ENCODE data around the gene PPP2R3C. TPM values are rescaled to one million over a fixed set of nuclear protein-coding genes. Genes with fewer than 3 reads are reported as not detected.

Gene PPP2R3C
- total RNA-seq, 1 experiment from 2014 or later: 56.2 TPM

DNA sequence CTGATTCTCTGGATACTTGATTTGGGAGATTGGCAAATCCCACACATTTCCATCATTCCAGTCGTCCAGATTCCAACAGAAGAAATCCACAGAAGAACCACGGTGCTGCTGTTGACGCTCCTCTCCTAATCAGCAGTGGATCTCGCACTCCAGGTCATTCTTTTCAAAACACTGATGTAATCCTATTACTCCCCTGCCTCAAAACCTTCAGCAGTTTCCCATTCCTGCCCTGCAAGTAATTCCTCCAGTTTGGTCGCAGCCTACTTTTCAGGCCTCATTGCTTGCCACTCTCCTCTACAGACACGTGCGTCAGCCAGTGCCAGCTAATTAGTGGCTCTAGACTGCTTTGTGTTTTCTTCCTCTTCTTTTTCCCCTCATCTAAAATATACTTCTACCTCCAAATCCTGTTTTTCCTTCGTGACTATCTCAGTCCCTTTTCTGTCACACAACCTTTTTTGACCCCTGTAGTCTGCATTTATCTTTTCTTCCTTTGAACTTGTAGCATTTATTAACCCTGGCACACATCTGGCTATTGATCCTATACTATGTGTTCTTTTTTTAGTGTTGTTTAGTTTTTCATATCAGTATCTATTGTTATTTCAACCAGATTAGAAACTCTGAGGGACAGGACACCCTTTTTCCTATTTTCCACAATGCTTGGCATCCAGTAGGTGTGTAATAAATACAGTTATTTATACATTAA lies 37.3 kb upstream of the PPP2R3C start:
- CTCF ChIA-PET: no interaction called here
- intact Hi-C loops (cut with micrococcal nuclease; ENCODE audit: unreplicated experiment): no loop called here
- TF ChIP-seq EZH2 (IDR thresholded peaks at IDR 0.05; ENCODE audit: borderline replicate concordance, low read depth, low read length, poor library complexity, severe bottlenecking): no peak
- TF ChIP-seq, protein P1, sequence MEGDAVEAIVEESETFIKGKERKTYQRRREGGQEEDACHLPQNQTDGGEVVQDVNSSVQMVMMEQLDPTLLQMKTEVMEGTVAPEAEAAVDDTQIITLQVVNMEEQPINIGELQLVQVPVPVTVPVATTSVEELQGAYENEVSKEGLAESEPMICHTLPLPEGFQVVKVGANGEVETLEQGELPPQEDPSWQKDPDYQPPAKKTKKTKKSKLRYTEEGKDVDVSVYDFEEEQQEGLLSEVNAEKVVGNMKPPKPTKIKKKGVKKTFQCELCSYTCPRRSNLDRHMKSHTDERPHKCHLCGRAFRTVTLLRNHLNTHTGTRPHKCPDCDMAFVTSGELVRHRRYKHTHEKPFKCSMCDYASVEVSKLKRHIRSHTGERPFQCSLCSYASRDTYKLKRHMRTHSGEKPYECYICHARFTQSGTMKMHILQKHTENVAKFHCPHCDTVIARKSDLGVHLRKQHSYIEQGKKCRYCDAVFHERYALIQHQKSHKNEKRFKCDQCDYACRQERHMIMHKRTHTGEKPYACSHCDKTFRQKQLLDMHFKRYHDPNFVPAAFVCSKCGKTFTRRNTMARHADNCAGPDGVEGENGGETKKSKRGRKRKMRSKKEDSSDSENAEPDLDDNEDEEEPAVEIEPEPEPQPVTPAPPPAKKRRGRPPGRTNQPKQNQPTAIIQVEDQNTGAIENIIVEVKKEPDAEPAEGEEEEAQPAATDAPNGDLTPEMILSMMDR (conservative IDR thresholded peaks at IDR 0.05; ENCODE audit: low read depth, low read length): no peak
- POLR2A ChIA-PET (ENCODE audit: low non-redundant PET): no interaction called here
- Histone ChIP-seq H3K9me3 (ENCODE audit: low read depth, low read length, poor library complexity, severe bottlenecking) (no peaks in the 10 kb centered on the region), H3K27ac (ENCODE audit: low read depth, low read length, poor library complexity, severe bottlenecking) (peak overlapping the region; percentile 57), H3K36me3 (ENCODE audit: insufficient read depth, low read length, poor library complexity, severe bottlenecking) (no peaks in the 10 kb centered on the region), H3K4me3 (ENCODE audit: low read depth, low read length, poor library complexity, severe bottlenecking) (no peak overlapping the region), H3K4me1 (ENCODE audit: insufficient read depth, low read length, poor library complexity, severe bottlenecking) (peaks cover 66% of the 10 kb centered on the region), H3K27me3 (replicated peaks; ENCODE audit: insufficient read depth, low read depth, low read length, poor library complexity) (no peaks in the 10 kb centered on the region)
- DNase-seq (ENCODE audit: low spot score): peak; percentile 45
- BruUV-seq (replicated peaks): no TSS peak

- no peak for DNase-seq (ENCODE audit: low spot score)
- Histone ChIP-seq H3K4me3 (ENCODE audit: low read depth, low read length, poor library complexity, severe bottlenecking) (no peak overlapping the region), H3K36me3 (ENCODE audit: insufficient read depth, low read length, poor library complexity, severe bottlenecking) (no peaks in the 10 kb centered on the region), H3K4me1 (ENCODE audit: insufficient read depth, low read length, poor library complexity, severe bottlenecking) (peaks cover 73% of the 10 kb centered on the region), H3K27ac (ENCODE audit: low read depth, low read length, poor library complexity, severe bottlenecking) (peak overlapping the region; percentile 57), H3K27me3 (replicated peaks; ENCODE audit: insufficient read depth, low read depth, low read length, poor library complexity) (no peaks in the 10 kb centered on the region), H3K9me3 (ENCODE audit: low read depth, low read length, poor library complexity, severe bottlenecking) (no peaks in the 10 kb centered on the region)
- CTCF ChIA-PET: no interaction called here
- POLR2A ChIA-PET (ENCODE audit: low non-redundant PET): no interaction called here
- intact Hi-C loops (cut with micrococcal nuclease; ENCODE audit: unreplicated experiment): no loop called here
- BruUV-seq (replicated peaks): no TSS peak
- TF ChIP-seq, protein P1 (conservative IDR thresholded peaks at IDR 0.05; ENCODE audit: low read depth, low read length): no peak
- no peak for TF ChIP-seq EZH2 (IDR thresholded peaks at IDR 0.05; ENCODE audit: borderline replicate concordance, low read depth, low read length, poor library complexity, severe bottlenecking)
Observed at GRCh38 chr14:35158491-35158890, 36.7 kb upstream of the PPP2R3C start.

- POLR2A ChIA-PET (ENCODE audit: low non-redundant PET): interaction anchor here (0.6 kb wide), 2 partner anchors 243 to 694 kb away, joined by 3 to 10 read pairs; partner anchors contain the start of gene SPTSSA
- Histone ChIP-seq H3K4me3 (ENCODE audit: low read depth, low read length, poor library complexity, severe bottlenecking) (no peak overlapping the region), H3K27ac (ENCODE audit: low read depth, low read length, poor library complexity, severe bottlenecking) (peak overlapping the region; percentile 73), H3K4me1 (ENCODE audit: insufficient read depth, low read length, poor library complexity, severe bottlenecking) (peaks cover 63% of the 10 kb centered on the region), H3K27me3 (replicated peaks; ENCODE audit: insufficient read depth, low read depth, low read length, poor library complexity) (no peaks in the 10 kb centered on the region), H3K36me3 (ENCODE audit: insufficient read depth, low read length, poor library complexity, severe bottlenecking) (no peaks in the 10 kb centered on the region), H3K9me3 (ENCODE audit: low read depth, low read length, poor library complexity, severe bottlenecking) (no peaks in the 10 kb centered on the region)
- intact Hi-C loops (cut with micrococcal nuclease; ENCODE audit: unreplicated experiment): no loop called here
- peak; percentile 72 for DNase-seq (ENCODE audit: low spot score)
- no TSS peak for BruUV-seq (replicated peaks)
- CTCF ChIA-PET: no interaction called here
- no peak for TF ChIP-seq EZH2 (IDR thresholded peaks at IDR 0.05; ENCODE audit: borderline replicate concordance, low read depth, low read length, poor library complexity, severe bottlenecking)
- TF ChIP-seq, protein P1 (conservative IDR thresholded peaks at IDR 0.05; ENCODE audit: low read depth, low read length): no peak
Observed at GRCh38 chr14:35155962-35156361, 34.2 kb upstream of the PPP2R3C start.

Measured in A673 (cell line).